ENCODE results near the gene ENOX1. TPM values are rescaled to one million over a fixed set of nuclear protein-coding genes. Genes with fewer than 3 reads are reported as not detected.

ENOX1 gene
- total and polyA plus RNA-seq, 9 donors, result 10.1 to 17.5 (median 12.2) TPM

DNA sequence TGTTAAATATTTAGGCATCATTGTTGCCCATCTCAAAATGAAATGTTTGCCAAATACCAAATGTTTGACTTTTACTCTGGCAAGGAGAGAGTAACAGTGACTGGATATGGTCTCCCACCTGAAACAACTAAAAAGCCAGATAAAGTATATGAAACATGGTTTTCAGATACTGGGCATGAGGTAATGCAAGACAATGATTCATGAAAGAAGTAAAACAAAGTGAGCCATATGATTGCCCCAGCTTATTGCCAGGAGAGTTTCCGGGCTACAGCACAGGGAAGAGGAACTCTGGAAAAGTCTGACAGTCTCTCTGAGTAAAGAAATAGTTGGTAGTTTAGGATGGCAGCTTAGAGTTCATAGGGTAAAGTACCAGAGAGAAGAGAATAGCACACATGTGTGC, 408.8 kb downstream of the ENOX1 start:
- H3K4me3 ChIP-seq (ENCODE audit: low read length), result no peak overlapping the region
- no peaks in the 10 kb centered on the region for H3K27me3 ChIP-seq (ENCODE audit: control insufficient read depth, insufficient read depth, low read length)
- no peak for DNase-seq
- no peaks in the 10 kb centered on the region for H3K9me3 ChIP-seq (replicated peaks; ENCODE audit: control insufficient read depth, low read depth, low read length)
- WGBS (ENCODE audit: insufficient coverage), result 71% methylated on average over 1 of the region's 1 CpG
- no peak overlapping the region for H3K27ac ChIP-seq (ENCODE audit: low read length)
- H3K36me3 ChIP-seq (ENCODE audit: control insufficient read depth, insufficient read depth, low read length), result no peaks in the 10 kb centered on the region
- H3K4me1 ChIP-seq (ENCODE audit: control insufficient read depth, insufficient read depth, low read length), result no peaks in the 10 kb centered on the region

DNA sequence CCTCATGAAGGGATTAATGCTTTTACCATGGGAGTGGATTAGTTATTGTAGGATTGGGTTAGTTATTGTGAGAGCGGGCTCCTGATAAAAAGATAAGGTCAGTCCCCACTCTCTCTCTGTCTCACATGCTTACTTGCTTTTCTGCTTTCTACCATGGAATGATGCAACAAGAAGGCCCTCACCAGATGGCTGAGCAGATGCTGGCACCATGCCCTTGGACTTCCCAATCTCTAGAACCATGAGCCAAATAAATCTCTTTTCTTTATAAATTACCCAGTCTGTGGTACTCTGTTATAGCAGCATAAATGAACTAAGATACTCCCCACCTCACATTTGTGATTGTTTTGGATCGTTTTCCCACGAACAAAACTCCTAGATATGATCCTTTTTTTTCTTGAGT, 409.6 kb downstream of the ENOX1 start:
- Histone ChIP-seq H3K27ac (ENCODE audit: low read length) (no peak overlapping the region), H3K27me3 (ENCODE audit: control insufficient read depth, insufficient read depth, low read length) (no peaks in the 10 kb centered on the region), H3K9me3 (replicated peaks; ENCODE audit: control insufficient read depth, low read depth, low read length) (no peaks in the 10 kb centered on the region), H3K4me3 (ENCODE audit: low read length) (no peak overlapping the region), H3K36me3 (ENCODE audit: control insufficient read depth, insufficient read depth, low read length) (no peaks in the 10 kb centered on the region), H3K4me1 (ENCODE audit: control insufficient read depth, insufficient read depth, low read length) (no peaks in the 10 kb centered on the region)
- no peak for DNase-seq
- no CpG with 5 or more reads among the region's 3 CpGs for WGBS (ENCODE audit: insufficient coverage)

- no peak for DNase-seq
- no peaks in the 10 kb centered on the region for H3K36me3 ChIP-seq (ENCODE audit: control insufficient read depth, insufficient read depth, low read length)
- H3K4me3 ChIP-seq (ENCODE audit: low read length), result no peak overlapping the region
- H3K9me3 ChIP-seq (replicated peaks; ENCODE audit: control insufficient read depth, low read depth, low read length), result no peaks in the 10 kb centered on the region
- H3K4me1 ChIP-seq (ENCODE audit: control insufficient read depth, insufficient read depth, low read length), result no peaks in the 10 kb centered on the region
- WGBS (ENCODE audit: insufficient coverage), result 100% methylated on average over 1 of the region's 1 CpG
- no peak overlapping the region for H3K27ac ChIP-seq (ENCODE audit: low read length)
- no peaks in the 10 kb centered on the region for H3K27me3 ChIP-seq (ENCODE audit: control insufficient read depth, insufficient read depth, low read length)
Measured at GRCh38 chr13:43376596-43376995, 410.2 kb downstream of the ENOX1 start.

GRCh38 chr13:43375797-43376465, 410.8 kb downstream of the ENOX1 start:
- Histone ChIP-seq H3K4me1 (ENCODE audit: control insufficient read depth, insufficient read depth, low read length) (no peaks in the 10 kb centered on the region), H3K36me3 (ENCODE audit: control insufficient read depth, insufficient read depth, low read length) (no peaks in the 10 kb centered on the region), H3K4me3 (ENCODE audit: low read length) (no peak overlapping the region), H3K27me3 (ENCODE audit: control insufficient read depth, insufficient read depth, low read length) (no peaks in the 10 kb centered on the region), H3K27ac (ENCODE audit: low read length) (no peak overlapping the region), H3K9me3 (replicated peaks; ENCODE audit: control insufficient read depth, low read depth, low read length) (no peaks in the 10 kb centered on the region)
- WGBS (ENCODE audit: insufficient coverage), result no CpG with 5 or more reads among the region's 2 CpGs
- DNase-seq, result no peak

- Histone ChIP-seq H3K4me3 (ENCODE audit: low read length) (no peak overlapping the region), H3K9me3 (replicated peaks; ENCODE audit: control insufficient read depth, low read depth, low read length) (no peaks in the 10 kb centered on the region), H3K4me1 (ENCODE audit: control insufficient read depth, insufficient read depth, low read length) (no peaks in the 10 kb centered on the region), H3K27ac (ENCODE audit: low read length) (no peak overlapping the region), H3K36me3 (ENCODE audit: control insufficient read depth, insufficient read depth, low read length) (no peaks in the 10 kb centered on the region), H3K27me3 (ENCODE audit: control insufficient read depth, insufficient read depth, low read length) (no peaks in the 10 kb centered on the region)
- no CpG with 5 or more reads among the region's 1 CpG for WGBS (ENCODE audit: insufficient coverage)
- DNase-seq, result peak; percentile 60
Measured at GRCh38 chr13:43374621-43375020, 412.2 kb downstream of the ENOX1 start.

GRCh38 chr13:43373400-43373799, 413.4 kb downstream of the ENOX1 start:
- H3K9me3 ChIP-seq (replicated peaks; ENCODE audit: control insufficient read depth, low read depth, low read length), result no peaks in the 10 kb centered on the region
- no peak overlapping the region for H3K4me3 ChIP-seq (ENCODE audit: low read length)
- WGBS (ENCODE audit: insufficient coverage), result no CpG with 5 or more reads among the region's 4 CpGs
- DNase-seq, result no peak
- peaks cover 2% of the 10 kb centered on the region for H3K4me1 ChIP-seq (ENCODE audit: control insufficient read depth, insufficient read depth, low read length)
- no peak overlapping the region for H3K27ac ChIP-seq (ENCODE audit: low read length)
- no peaks in the 10 kb centered on the region for H3K36me3 ChIP-seq (ENCODE audit: control insufficient read depth, insufficient read depth, low read length)
- no peaks in the 10 kb centered on the region for H3K27me3 ChIP-seq (ENCODE audit: control insufficient read depth, insufficient read depth, low read length)

DNA sequence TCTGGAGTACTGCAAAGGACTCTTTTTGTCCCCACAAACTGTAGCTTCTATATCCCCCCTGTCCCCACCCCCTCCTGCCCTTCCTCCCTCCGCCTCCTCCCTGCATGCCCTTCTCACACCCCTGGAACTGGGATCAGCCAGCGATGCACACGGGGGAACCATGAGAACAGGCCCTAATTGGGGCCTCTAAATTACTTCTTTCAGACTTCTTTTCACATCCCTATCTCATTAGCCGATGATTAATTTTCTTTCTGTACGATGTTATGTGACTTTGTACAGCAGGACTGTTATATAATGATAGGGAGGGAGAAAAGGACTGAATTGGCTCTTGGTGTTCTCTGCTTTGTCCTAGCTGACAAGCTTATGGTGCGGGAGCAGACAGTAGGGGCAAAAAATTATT, 415.9 kb downstream of the ENOX1 start:
- Histone ChIP-seq H3K4me3 (ENCODE audit: low read length) (no peak overlapping the region), H3K27me3 (ENCODE audit: control insufficient read depth, insufficient read depth, low read length) (no peaks in the 10 kb centered on the region), H3K9me3 (replicated peaks; ENCODE audit: control insufficient read depth, low read depth, low read length) (no peaks in the 10 kb centered on the region), H3K4me1 (ENCODE audit: control insufficient read depth, insufficient read depth, low read length) (peaks cover 6% of the 10 kb centered on the region), H3K36me3 (ENCODE audit: control insufficient read depth, insufficient read depth, low read length) (no peaks in the 10 kb centered on the region), H3K27ac (ENCODE audit: low read length) (no peak overlapping the region)
- no peak for DNase-seq
- no CpG with 5 or more reads among the region's 6 CpGs for WGBS (ENCODE audit: insufficient coverage)

- Histone ChIP-seq H3K4me1 (ENCODE audit: control insufficient read depth, insufficient read depth, low read length) (peaks cover 20% of the 10 kb centered on the region), H3K4me3 (ENCODE audit: low read length) (no peak overlapping the region), H3K36me3 (ENCODE audit: control insufficient read depth, insufficient read depth, low read length) (no peaks in the 10 kb centered on the region), H3K27me3 (ENCODE audit: control insufficient read depth, insufficient read depth, low read length) (no peaks in the 10 kb centered on the region), H3K27ac (ENCODE audit: low read length) (no peak overlapping the region), H3K9me3 (replicated peaks; ENCODE audit: control insufficient read depth, low read depth, low read length) (no peaks in the 10 kb centered on the region)
- 94% methylated on average over 2 of the region's 4 CpGs for WGBS (ENCODE audit: insufficient coverage)
- no peak for DNase-seq
Measured at GRCh38 chr13:43369319-43369718, 417.5 kb downstream of the ENOX1 start.

DNA sequence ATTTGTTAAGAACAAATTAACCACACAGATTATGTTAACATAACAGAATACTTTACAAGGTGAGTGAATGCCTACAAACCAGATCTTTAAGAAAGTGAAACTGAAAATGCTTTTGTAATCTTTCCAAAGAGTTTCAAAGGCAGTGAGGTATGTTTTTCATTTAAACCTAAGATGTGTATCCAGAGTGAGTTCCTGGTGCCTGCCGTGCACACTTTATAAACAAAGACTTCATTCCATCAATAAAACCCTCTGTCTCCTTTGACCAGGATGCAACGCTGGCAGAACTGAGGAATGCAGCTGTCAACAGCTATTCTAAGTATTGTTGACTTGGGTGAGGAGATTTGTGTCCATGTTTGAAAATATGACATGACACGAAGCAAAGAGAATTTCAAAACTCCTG, 418.8 kb downstream of the ENOX1 start:
- H3K27ac ChIP-seq (ENCODE audit: low read length), result no peak overlapping the region
- no CpG with 5 or more reads among the region's 3 CpGs for WGBS (ENCODE audit: insufficient coverage)
- H3K36me3 ChIP-seq (ENCODE audit: control insufficient read depth, insufficient read depth, low read length), result no peaks in the 10 kb centered on the region
- no peaks in the 10 kb centered on the region for H3K27me3 ChIP-seq (ENCODE audit: control insufficient read depth, insufficient read depth, low read length)
- no peaks in the 10 kb centered on the region for H3K9me3 ChIP-seq (replicated peaks; ENCODE audit: control insufficient read depth, low read depth, low read length)
- no peak for DNase-seq
- H3K4me1 ChIP-seq (ENCODE audit: control insufficient read depth, insufficient read depth, low read length), result peaks cover 26% of the 10 kb centered on the region
- no peak overlapping the region for H3K4me3 ChIP-seq (ENCODE audit: low read length)

DNA sequence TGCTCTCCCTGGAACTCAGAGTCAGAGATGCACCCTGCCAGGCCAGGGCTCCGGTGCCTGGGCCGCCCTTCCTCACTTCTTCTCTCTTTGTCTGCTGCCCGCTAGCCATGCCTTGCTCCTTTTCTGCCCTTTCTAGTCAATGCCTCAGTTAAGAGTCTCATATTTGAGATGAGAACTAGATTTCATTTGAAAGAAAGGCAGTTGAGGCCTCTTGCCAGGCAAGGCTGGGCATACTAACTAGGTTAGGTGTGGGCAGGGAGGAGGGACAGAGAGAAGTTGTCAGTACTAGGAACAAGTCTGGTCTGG, 421.8 kb downstream of the ENOX1 start:
- 40% methylated on average over 1 of the region's 3 CpGs for WGBS (ENCODE audit: insufficient coverage)
- no peaks in the 10 kb centered on the region for H3K9me3 ChIP-seq (replicated peaks; ENCODE audit: control insufficient read depth, low read depth, low read length)
- DNase-seq, result no peak
- no peak overlapping the region for H3K4me3 ChIP-seq (ENCODE audit: low read length)
- H3K27ac ChIP-seq (ENCODE audit: low read length), result peak overlapping the region; percentile 82
- H3K36me3 ChIP-seq (ENCODE audit: control insufficient read depth, insufficient read depth, low read length), result no peaks in the 10 kb centered on the region
- peaks cover 39% of the 10 kb centered on the region for H3K4me1 ChIP-seq (ENCODE audit: control insufficient read depth, insufficient read depth, low read length)
- no peaks in the 10 kb centered on the region for H3K27me3 ChIP-seq (ENCODE audit: control insufficient read depth, insufficient read depth, low read length)

Data from muscle of leg (tissue), 11 donors.